IPS-18c (cell line): ENCODE data around the gene DAZ1.
"Not testable (repeated sequence)": the region's sequence is repeated elsewhere in the genome, so short reads cannot be mapped to it uniquely, and the experiment has no call there.

Source experiments
- H3K4me3 ChIP-seq: 2 replicates; pipeline ENCODE4 v1.7.0; 2013; ENCODE audit warnings: low read depth, mild to moderate bottlenecking, low read length, moderate library complexity; ENCODE audit not compliant: insufficient read depth
- H3K9me3 ChIP-seq: one replicate; pipeline ENCODE4 v1.6.1; 2013; ENCODE audit warnings: mild to moderate bottlenecking, low read length, moderate library complexity; ENCODE audit not compliant: control insufficient read depth, insufficient read depth

DAZ1 gene

GRCh38 chrY:23198908-23199307 lies at the start of gene DAZ1:
TSS of gene DAZ1 (minus strand) at chrY:23199008. CDS start at chrY:23198800, 208 bp downstream.
- not testable (repeated sequence) for H3K4me3 ChIP-seq, H3K9me3 ChIP-seq

- not testable (repeated sequence) for H3K9me3 ChIP-seq, H3K4me3 ChIP-seq
Observed at GRCh38 chrY:23219233-23219632, 20.4 kb upstream of the DAZ1 start, which contains the start of gene DAZ2. TSS of gene DAZ2 (plus strand) at chrY:23219533. CDS start at chrY:23219741, 208 bp downstream.

- not testable (repeated sequence) for H3K4me3 ChIP-seq, H3K9me3 ChIP-seq
Observed at GRCh38 chrY:23210681-23211080, 11.9 kb upstream of the DAZ1 start.

GRCh38 chrY:23209802-23210495 lies 11.1 kb upstream of the DAZ1 start:
- H3K9me3 ChIP-seq, H3K4me3 ChIP-seq: not testable (repeated sequence)

- not testable (repeated sequence) for H3K9me3 ChIP-seq, H3K4me3 ChIP-seq
Observed at GRCh38 chrY:23207455-23207854, 8.6 kb upstream of the DAZ1 start.
